ENCODE measurements around the gene ST7L.

Gene ST7L

DNA sequence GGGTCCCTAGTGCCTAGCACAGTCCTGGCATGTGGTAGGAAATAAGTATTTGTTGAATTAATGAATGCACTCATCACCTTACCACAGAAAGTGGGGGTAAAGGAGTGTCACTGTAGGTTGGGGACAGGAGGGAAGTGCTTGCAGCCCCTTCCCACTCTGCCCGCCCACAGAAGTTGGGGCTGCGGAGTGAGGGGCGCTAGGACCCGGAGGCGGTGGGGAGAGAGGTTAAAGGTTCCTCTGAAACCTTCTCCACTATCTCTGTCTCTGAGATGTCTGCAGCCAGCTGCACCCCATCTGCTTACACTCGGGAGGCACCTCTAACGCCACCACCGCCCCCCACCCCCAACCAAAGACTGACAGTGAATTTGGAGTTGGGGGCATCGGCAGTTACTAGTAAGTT lies 111.6 kb downstream of the ST7L start:
- H3K4me3 ChIP-seq (ENCODE audit: low read length) = no peak overlapping the region
- TF ChIP-seq CTCF (conservative IDR thresholded peaks at IDR 0.05; ENCODE audit: low read depth, low read length) = no peak
- DNase-seq (ENCODE audit: low read depth) = no peak

DNA sequence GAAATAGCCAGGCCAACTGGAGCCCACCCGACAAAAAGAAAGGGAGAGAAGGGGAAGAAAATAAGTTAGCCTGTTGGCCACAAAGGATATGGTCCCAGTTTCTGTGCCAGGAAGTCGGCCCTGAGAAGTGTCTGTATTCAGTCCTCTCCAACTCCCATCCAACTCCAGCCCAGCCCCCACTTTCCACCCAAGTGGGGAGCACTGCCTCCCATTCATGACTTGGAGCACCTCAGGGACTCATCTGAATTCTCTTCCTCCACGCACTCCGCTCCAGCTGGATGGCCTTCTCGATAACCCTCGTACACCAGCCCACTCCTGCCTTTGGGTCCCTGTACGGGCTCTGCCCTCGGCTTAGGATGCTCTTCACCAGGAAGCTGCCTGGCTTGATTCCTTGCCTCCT lies 112.2 kb downstream of the ST7L start:
- no peak overlapping the region for H3K4me3 ChIP-seq (ENCODE audit: low read length)
- no peak for TF ChIP-seq CTCF (conservative IDR thresholded peaks at IDR 0.05; ENCODE audit: low read depth, low read length)
- no peak for DNase-seq (ENCODE audit: low read depth)

DNA sequence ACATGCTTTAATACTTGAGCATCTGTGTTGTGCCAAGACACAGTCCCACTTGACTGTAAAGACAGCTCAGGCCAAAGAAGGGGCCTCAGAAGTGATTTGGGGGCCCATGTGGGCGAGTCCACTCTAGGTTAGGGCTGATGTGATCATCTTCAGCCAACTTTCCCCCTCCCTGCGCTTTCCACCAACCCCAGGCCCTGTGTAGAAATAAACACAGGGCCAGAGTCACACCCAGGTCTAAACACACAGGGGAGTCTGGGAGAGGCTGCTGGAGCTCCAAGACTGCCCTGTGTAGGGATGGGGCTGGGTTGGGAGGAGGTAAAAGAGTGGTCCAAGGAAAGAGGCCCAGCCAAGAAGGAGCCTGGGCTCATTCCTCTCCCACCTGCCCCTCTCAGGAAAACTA lies 112.6 kb downstream of the ST7L start:
- H3K4me3 ChIP-seq (ENCODE audit: low read length) = no peak overlapping the region
- no peak for TF ChIP-seq CTCF (conservative IDR thresholded peaks at IDR 0.05; ENCODE audit: low read depth, low read length)
- no peak for DNase-seq (ENCODE audit: low read depth)

- no peak for TF ChIP-seq CTCF (conservative IDR thresholded peaks at IDR 0.05; ENCODE audit: low read depth, low read length)
- DNase-seq (ENCODE audit: low read depth) = no peak
- H3K4me3 ChIP-seq (ENCODE audit: low read length) = no peak overlapping the region
Observed at GRCh38 chr1:112505878-112506277, 113.1 kb downstream of the ST7L start.

DNA sequence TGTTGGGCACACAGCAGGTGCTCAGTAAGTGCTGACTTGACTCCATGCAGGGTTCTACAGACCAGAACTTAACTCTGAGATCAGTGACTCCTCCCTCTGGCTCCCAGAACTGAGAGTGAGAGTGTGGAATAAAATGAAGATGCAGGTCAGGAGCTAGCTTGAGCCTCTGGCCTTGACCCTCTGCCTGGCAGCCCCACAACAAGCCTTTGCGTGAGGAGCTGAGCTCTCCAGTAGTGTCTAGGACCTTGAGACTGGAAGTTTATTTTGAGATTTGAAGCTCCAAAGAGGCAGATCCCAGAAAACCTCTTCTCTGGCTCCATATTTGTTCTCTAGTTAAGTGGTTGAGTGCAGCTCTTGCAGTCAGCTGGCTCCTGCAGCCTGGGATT lies 113.5 kb downstream of the ST7L start:
- no peak for TF ChIP-seq CTCF (conservative IDR thresholded peaks at IDR 0.05; ENCODE audit: low read depth, low read length)
- no peak for DNase-seq (ENCODE audit: low read depth)
- no peak overlapping the region for H3K4me3 ChIP-seq (ENCODE audit: low read length)

DNA sequence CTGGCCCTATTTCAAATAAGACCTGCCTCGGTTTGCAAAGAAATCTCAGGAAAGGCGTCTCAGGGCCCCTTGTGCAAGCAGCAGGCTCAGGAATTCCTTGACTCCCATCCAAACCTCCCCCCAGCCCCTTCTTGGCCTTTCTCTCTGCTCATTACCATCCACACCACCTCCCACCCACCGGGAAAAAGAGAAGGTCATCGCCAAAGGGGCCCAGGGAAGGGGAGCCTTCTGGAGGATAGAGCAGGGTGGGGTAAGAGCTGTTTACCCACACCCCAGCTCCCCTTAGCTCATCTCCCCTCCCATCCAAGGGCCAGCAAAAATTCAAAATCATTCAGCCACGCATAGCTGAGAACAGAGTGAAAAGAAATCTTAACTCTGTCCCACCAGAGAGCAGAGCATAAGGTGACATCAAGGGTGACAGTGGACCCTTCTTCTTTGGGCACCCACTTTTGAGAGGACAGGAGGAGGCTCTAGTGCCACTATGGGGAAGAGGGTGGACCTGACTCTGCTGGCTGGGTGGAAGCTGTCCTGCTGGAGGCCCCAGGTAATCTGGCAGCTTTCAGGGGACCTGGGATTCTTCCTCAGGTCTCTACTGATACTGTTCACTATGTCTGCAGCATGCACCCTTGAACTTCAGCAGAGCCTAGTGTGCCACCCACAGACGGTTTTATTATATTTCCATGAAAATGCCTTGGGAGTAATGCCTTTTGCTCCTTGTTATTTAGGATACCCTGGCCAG lies 114.1 kb downstream of the ST7L start:
- TF ChIP-seq CTCF (conservative IDR thresholded peaks at IDR 0.05; ENCODE audit: low read depth, low read length) = no peak
- H3K4me3 ChIP-seq (ENCODE audit: low read length) = no peak overlapping the region
- DNase-seq (ENCODE audit: low read depth) = no peak

GRCh38 chr1:112504001-112504660 lies 114.8 kb downstream of the ST7L start:
- no peak for DNase-seq (ENCODE audit: low read depth)
- no peak overlapping the region for H3K4me3 ChIP-seq (ENCODE audit: low read length)
- TF ChIP-seq CTCF (conservative IDR thresholded peaks at IDR 0.05; ENCODE audit: low read depth, low read length) = no peak
